ENCODE data around the gene LGALS7B. TPM values are rescaled to one million over a fixed set of nuclear protein-coding genes. Genes with fewer than 3 reads are reported as not detected.
"Not testable (repeated sequence)": the region's sequence is repeated elsewhere in the genome, so short reads cannot be mapped to it uniquely, and the experiment has no call there.

Gene LGALS7B
- polyA plus RNA-seq, 1 donor: 5.4 TPM

DNA sequence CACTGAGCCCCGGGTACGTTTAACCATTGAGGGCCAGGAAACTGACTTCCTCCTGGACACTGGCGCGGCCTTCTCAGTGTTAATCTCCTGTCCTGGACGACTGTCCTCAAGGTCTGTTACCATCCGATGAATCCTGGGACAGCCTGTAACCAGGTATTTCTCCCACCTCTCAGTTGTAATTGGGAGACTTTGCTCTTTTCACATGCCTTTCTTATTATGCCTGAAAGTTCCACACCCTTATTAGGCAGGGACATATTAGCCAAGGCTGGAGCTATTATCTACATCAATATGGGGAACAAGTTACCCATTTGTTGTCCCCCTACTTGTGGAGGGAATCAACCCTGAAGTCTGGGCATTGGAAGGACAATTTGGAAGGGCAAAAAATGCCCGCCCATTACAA lies 36.9 kb downstream of the LGALS7B start:
- not testable (repeated sequence) for DNase-seq

DNA sequence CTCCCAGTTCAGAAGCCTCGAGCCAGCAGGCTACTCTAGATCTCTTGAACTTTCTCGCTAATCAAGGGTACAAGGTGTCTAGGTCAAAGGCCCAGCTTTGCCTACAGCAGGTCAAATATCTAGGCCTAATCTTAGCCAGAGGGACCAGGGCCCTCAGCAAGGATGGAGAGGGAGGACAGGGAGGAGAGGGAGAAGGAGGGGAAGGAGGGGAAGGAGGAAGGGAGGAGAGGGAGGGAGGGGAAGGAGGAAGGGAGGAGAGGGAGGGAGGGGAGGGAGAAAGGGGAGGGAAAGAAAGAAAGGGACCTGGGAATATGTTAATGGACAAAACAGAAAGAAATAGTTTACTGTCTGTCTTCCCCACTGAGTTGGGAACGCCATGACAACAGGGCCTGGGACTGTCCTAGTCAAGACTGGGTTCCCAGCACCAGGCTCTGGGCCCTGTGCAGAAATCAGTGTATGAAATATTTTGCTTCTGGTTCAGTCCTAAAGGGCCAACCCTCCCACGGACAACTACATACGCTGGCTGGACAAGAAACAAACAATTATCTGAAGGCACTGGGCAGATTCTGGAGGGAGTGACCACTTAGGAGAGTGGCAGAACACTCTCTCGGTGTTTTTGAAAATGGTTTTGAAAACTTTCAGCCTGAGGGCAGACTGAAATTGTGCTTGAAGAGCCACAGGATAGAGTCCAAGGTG lies 38.0 kb downstream of the LGALS7B start:
- DNase-seq: no peak

DNA sequence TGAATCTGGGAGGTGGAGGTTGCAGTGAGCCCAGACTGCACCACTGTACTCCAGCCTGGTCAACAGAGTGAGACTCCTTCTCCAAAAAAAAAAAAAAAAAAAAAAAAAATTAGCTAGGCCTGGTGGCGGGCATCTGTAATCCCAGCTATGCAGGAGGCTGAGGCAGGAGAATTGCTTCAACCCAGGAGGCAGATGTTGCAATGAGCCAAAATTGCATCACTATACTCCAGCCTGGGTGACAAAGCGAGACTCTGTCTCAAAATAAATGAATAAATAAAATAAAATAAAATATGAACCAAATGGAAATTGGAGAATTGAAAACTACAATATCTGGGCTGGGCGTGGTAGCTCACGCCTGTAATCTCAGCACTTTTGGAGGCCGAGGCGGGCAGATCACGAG lies 40.2 kb downstream of the LGALS7B start:
- DNase-seq: not testable (repeated sequence)

DNA sequence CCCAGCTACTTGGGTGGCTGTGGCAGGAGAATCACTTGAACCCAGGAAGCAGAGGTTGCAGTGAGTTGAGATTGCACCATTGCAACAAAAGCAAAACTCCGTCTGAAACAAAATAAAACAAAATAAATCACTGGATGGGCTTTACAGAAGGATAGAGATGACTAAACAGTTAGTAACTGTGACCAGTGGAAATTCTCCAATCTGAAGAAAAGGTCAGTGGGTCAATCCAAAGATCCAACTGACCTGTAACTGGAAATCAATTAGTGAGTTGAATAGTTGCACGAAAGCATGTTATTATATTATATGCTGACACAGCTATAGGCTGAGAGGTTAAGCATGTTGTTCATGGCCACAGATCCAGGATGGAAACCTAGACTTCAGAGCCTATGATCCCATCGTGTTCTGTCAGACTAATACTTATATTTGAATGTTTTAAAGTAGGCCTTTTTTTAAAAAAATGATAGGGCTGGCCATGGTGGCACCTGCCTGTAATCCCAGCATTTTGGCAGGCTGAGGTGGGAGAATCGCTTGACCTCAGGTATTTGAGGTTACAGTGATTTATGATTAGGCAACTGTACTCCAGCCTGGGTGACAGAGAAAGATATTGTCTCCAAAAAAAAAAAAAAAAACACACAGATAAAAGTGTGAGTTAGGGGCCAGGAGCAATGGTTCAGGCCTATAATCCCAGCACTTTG lies 41.2 kb downstream of the LGALS7B start:
- no peak for DNase-seq

DNA sequence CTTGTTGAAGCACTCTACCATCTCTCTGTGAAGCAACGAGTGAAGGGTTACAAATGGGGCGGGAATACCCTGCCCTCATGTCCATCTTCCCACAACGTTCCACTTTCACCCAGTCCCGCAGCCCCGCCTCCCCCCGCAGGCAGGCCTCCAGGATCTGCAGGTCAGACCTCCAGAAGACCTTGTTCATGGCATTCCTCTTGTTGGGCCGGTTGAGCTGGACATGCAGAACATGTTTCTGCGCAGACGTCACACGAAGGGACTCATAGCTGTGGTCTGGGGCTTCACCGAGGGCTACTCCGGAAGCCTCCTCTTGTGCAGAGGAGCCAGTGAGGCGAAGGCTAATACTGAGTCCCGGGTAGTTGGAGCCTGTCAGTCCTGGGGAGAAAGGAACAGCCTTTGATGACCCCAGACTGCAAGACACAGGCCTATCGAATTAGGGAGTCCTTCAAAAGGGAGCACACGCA lies 42.2 kb downstream of the LGALS7B start:
- peak; percentile 43 for DNase-seq

DNA sequence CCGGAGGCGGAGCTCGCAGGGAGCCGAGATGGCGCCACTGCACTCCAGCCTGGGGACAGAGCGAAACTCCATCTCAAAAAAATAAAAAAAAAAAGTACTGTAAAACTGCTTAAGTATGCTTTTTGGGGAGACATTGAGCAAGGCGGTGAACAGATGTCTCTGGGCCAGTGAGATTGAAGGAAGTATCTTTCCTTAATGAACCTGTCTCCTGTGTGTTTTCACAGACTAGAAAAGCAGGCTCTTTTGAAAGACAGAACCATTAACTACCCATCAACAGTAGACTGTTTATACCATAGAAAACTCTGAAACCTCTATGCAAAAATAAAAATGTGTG lies 44.1 kb downstream of the LGALS7B start:
- DNase-seq: no peak

DNA sequence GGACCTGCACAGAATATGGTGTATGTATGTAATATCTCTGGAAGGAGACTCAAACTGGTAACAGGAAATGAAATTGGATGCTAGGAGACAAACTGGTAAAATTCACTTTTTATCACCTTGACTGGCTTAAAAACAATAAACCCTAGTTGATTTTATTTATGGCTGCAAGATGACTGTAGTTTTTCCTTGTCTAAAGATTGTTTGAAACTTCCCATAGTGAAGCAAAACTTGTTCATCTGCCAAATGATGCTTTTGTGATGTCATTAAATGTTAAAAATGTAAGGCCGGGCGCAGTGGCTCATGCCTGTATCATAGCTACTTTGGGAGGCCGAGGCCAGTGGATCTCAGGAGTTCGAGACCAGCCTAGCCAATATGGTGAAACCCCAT lies 45.1 kb downstream of the LGALS7B start:
- DNase-seq: no peak

DNA sequence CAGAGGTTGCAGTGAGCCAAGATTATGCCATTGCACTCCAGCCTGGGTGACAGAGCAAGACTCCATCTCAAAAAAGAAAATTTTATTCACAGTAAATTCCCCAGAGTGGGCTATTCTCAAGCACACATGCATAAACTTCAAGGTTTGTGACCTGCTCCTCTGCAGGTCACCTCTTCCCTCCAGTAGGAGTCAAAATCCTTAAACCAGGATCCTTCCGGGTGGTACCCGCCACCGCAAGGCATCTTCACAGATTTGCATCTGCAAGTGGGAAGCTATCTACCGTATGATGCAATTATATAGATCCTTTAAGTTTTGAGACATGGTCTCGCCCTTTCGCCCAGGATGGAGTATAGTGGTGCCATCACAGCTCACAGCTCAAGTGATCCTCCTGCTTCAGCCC lies 45.6 kb downstream of the LGALS7B start:
- DNase-seq: no peak

DNA sequence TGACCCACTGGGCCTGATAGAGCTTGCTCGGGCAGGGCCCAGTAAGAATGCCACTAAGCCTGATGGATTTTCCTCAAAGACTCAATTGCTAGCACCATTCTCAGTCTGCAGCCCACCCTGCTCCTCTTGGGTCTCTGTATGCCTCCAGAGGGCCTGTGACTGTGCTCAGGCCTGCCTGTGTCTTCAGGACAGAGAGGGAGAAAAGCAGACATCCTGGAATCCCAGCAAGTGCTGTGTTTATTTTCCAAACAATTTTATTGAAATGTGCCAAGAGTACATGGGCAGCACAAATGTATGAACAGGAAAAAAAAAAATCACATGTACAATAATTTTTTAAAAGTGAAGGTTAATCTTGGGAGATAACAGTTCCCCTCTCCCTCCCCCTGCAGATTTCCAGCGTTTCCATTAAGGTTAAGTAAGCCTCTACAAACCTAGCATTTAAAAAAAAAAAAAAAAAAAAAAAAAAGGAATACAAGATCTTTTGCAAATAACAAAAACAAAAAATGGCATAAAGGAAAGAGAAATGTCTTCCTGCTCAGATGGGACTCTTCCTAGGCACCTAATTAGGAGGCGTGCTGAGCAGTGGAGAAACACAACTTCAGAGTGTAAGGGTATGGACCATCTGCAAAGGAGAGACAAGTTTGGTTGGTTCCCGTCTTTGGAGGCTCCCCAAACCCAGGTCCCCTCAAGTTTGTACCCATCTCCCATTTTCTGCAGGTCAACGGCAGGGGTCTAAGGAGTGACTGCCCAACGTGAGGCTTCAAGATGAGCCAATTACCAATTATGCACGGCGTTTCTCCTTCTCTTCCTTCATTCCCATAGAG lies 47.4 kb downstream of the LGALS7B start:
- DNase-seq: no peak

DNA sequence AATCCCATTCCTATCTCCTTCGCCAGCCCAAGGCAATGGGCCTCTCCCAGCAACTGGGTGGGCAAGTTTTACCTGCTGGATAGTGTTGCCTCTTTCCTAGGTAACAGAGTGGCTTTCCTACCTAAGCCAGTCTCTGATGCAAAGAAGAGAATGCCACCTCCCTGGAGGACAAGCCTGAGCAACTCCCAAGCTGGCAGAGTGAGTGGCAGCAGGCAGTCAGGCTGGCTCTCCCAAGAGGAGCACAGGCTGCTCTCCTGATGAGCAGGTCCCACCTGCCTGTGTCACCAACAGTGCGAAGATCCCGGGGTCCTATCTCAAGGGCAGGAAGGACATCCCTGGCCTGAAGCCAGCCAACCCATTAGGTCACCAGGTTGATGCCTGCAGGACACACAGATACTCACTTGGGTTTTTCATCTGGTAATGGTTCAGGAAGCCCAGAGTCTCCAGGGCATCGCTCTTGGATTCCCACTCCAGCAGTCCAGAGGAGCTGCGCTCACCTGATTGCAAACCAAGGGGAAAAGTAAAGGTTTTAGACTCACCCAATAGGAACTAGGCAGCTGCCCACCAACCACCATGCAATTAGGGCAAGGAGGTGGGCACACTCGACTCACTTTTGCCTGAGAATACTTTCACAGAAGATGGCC lies 48.1 kb downstream of the LGALS7B start:
- DNase-seq: no peak

DNA sequence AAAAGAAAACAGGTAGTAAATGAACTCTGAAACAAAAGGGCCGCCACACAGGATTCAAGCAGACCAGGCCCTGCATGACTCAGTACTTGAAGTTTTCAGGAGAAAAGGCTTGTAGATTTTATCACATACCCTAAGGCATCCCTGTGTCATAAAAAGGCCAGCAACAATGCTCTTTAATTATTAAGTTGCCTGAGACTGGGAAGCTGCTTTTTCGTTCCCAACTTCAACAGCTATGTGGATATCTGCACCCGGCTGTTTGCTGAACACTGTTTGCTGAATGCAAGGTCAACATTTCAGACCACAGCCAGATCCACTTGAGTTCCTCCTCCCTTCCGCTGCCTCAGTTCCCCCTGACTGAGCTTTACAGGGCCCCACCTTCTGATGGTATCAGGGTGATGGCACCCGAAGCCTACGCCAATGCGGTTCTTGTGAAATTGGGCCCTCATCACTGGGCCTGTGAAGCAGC lies 48.7 kb downstream of the LGALS7B start:
- no peak for DNase-seq

DNA sequence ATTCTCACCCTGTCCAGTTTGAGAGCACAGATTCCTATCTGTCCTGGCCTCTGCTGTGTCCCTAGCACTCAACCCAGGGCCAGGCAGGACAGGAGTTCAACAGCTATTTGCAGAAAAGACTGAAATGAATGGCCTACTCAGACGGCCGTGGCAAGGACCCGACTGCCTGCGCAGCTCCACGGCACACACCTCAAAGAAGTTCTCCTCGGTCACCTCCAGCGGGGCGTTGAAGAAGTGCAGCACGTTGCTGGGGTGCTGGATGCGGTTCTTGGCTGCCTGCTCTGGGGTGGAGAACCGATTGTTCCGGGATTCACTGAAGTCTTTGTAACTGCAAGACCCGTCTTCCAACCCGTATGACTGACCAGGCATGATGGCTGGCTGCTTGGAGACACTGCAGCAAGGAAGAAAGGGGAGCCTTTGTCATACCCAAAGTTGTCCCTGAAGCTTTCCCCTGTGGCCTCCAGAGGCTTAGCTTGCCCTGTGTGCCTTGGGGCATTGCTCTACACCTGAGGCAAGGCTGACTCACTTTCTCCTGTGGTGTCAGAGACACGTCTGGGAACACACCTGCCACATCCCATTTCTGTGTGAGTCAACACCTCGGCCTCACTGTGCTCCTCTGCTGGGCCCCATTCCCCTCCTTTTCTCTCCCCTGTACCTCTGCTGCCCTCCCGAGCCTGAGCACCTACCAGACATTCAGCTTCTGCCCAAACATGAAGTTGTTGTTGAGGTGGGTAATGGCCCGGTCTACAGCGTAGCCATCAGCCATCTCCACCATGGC lies 49.4 kb downstream of the LGALS7B start:
- no peak for DNase-seq

DNA sequence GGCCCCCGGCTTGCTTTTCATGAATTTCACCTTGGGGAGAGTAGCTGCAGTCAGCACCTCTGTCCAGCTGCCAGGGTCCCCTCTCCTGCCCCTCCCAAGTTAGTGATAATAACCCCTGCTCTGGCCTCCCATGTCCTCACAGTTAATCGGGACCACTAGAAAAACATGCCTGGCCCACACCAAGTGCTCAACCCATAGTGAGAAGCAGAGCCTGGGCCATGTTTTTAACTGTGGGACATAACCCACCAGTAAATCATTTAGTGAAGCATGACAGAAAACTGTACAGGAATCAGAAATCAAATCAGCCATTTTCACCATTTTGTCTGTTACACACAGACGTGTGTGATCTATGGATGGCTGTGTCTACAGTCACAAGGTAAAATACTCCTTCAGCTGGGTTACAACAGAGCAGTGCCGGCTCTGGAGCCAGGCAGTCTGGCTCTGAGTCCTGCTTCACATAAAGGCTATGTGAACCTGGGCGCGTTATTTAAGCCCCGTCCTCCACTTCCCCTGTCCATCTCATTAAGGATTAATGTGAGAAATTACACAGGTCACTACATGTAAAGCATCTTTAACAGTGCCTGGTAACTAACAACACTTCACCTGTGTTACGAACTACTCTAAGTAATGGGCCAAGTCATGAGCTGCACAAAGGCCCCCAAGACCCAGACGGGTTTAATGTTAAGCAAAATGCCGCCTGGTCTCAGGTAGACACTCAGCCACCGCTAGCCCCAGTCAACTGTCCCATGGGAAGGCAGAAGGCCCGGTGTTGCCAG lies 50.2 kb downstream of the LGALS7B start:
- DNase-seq: no peak

DNA sequence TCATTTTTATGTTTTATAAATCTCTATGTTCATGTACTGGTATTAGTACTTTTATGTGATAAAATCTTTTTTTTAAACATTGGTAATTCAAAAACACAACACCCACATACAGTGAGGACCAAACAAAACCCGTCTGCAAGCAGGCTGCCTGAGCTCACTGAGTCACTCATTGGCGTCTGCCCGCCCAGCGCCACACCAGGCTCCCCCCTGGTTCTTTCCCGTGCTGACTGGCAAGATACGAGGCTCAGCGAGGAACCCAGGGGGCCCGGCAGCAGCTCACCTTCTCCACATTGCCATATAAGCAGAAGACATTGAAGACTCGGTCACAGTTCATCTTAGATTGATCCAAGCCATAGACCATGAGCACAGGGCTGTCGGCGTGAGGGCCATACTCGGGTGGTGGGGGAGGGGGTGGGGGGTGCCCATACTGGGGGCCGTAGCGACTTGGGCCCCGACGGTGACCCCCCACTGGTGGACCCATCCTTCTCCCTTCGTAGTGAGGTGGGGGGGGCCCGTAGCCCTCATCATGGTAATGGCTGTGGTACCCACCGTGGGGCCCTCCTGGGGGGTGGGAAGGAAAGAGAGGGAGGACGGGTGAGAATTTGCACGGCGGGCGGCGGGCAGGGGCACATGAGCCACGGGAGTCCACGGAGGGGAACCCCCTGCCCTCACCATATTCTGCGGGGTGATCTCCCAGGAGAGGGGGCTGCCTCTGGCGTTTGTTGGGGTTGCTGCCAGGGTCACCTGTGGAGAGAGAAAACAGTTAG lies 51.0 kb downstream of the LGALS7B start:
- no peak for DNase-seq

DNA sequence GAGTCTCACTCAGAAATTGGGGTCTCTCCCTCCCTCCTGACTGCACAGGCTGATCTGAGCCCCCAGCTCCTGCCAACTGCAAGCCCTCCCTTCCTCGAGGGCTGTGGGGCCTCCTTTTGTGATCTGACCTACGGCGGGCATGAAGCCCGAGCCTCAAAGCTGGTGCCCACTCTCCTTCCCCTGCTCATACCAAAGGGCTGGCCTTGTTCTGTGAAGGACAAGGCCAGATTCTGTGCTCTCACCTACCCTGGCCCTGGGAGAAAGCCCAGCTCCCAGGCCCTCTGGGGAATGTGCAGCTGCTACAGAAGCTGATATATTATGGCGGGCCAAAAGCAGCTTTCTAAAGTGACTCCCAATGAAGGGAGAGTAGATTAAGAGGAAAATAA lies 51.6 kb downstream of the LGALS7B start:
- DNase-seq: no peak

Other genes with a start within 250 kb of the LGALS7B start
- gene MAP4K1, start 171.2 kb upstream of the LGALS7B start, polyA plus RNA-seq (ENCODE audit: insufficient read length): 12.2 TPM
- gene EIF3K, start 170.0 kb upstream of the LGALS7B start, polyA plus RNA-seq (ENCODE audit: insufficient read length): 381 TPM
- 251 TPM for gene ACTN4, start 141.6 kb upstream of the LGALS7B start, polyA plus RNA-seq (ENCODE audit: insufficient read length)
- 3.4 TPM for gene CAPN12, start 44.7 kb upstream of the LGALS7B start, polyA plus RNA-seq (ENCODE audit: insufficient read length)
- not detected for gene LGALS7, start 15.7 kb upstream of the LGALS7B start, polyA plus RNA-seq (ENCODE audit: insufficient read length)
- 1.5 TPM for gene LGALS4, start 23.7 kb downstream of the LGALS7B start, polyA plus RNA-seq (ENCODE audit: insufficient read length)
- 154 TPM for gene ECH1, start 42.6 kb downstream of the LGALS7B start, polyA plus RNA-seq (ENCODE audit: insufficient read length)
- 273 TPM for gene HNRNPL, start 60.8 kb downstream of the LGALS7B start, polyA plus RNA-seq (ENCODE audit: insufficient read length)
- gene RINL, start 89.1 kb downstream of the LGALS7B start, polyA plus RNA-seq (ENCODE audit: insufficient read length): 9.1 TPM
- gene SIRT2, start 110.4 kb downstream of the LGALS7B start, polyA plus RNA-seq (ENCODE audit: insufficient read length): 98.5 TPM
- gene NFKBIB, start 110.8 kb downstream of the LGALS7B start, polyA plus RNA-seq (ENCODE audit: insufficient read length): 11.5 TPM
- gene CCER2, start 123.0 kb downstream of the LGALS7B start, polyA plus RNA-seq (ENCODE audit: insufficient read length): 4.2 TPM
- gene SARS2, start 141.6 kb downstream of the LGALS7B start, polyA plus RNA-seq (ENCODE audit: insufficient read length): 31.1 TPM
- gene MRPS12, start 141.7 kb downstream of the LGALS7B start, polyA plus RNA-seq (ENCODE audit: insufficient read length): 20.2 TPM
- gene FBXO17, start 186.5 kb downstream of the LGALS7B start, polyA plus RNA-seq (ENCODE audit: insufficient read length): 32.3 TPM
- gene FBXO27, start 243.3 kb downstream of the LGALS7B start, polyA plus RNA-seq (ENCODE audit: insufficient read length): 4.1 TPM